Mucosa of gallbladder (tissue), 1 donor: ENCODE results near the gene KLK15. TPM values are rescaled to one million over a fixed set of nuclear protein-coding genes. Genes with fewer than 3 reads are reported as not detected.
A peak's percentile ranks its signal among the peaks of the same experiment; 100 is the strongest.
"Not testable (repeated sequence)": the region's sequence is repeated elsewhere in the genome, so short reads cannot be mapped to it uniquely, and the experiment has no call there.

Experiments
- DNase-seq: peaks from one replicate; pipeline ENCODE4 v3.0.0-alpha.2; 2020; ENCODE audit warnings: low spot score
- total RNA-seq: library from RNA; stranded (reverse); gene quantifications from one replicate; pipeline ENCODE4 v1.2.1, GENCODE V29; 2021
- donor health status: DM: no; HTN: no; CAD: no.

KLK15 gene
- total RNA-seq, 1 donor from 2014 or later, result not detected

GRCh38 chr19:50821248-50821612 is 12.1 kb downstream of the KLK15 start:
- DNase-seq, result no peak

DNA sequence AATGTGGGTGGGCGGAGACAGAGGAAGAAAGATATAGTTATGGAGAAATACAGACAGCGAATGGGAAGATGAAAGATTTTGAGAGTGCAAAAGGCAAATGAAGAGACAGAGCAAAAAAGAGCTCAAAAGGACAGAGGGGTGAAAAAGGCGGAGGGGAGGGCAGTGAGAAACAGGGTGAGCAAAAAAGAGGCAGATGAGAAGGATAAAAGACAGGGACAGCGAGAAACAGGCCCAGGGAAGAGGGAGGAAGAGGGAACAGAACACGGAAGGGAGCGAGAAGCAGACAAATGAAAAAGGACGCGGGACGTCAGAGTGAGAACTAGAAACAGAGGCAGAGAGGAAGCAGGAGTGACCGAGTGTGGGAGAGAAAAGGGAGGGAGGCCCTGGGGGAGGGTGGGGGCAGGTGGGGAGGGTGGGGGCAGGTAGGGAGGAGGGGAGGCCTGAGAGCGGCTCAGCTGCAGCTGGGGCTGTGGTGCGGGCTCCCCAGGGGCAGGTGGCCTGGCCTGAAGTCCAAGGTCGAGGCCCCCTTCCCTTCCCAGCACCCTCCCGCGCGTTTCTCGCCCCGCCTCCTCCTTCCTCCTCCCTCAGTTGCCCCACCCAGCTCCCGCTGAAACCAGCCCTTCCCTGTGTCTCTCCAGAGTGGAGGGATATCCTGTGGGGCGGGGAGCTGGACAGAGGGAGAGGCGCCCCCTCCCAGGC is 12.7 kb downstream of the KLK15 start:
- no peak for DNase-seq

GRCh38 chr19:50820086-50820485 is 13.3 kb downstream of the KLK15 start:
- no peak for DNase-seq

DNA sequence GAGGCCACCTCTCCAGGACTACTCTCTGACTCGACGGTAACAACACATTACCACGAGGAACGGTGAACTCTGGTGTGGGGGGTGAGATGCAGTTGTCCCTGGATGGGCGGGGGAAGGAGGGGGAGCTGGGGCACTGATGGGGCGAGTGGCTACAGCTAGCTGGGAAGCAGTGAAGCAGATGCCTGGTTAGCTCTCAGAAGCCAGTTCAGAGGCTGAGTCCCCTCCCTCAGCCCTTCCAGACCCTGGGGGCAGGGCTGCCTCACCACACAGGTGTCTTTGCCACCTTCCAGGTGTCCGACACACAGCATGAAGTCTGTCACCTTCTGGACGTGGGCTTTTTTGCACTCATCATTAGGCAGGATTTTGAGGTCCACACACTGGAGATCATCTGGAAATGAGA is 13.7 kb downstream of the KLK15 start:
- DNase-seq, result no peak

DNA sequence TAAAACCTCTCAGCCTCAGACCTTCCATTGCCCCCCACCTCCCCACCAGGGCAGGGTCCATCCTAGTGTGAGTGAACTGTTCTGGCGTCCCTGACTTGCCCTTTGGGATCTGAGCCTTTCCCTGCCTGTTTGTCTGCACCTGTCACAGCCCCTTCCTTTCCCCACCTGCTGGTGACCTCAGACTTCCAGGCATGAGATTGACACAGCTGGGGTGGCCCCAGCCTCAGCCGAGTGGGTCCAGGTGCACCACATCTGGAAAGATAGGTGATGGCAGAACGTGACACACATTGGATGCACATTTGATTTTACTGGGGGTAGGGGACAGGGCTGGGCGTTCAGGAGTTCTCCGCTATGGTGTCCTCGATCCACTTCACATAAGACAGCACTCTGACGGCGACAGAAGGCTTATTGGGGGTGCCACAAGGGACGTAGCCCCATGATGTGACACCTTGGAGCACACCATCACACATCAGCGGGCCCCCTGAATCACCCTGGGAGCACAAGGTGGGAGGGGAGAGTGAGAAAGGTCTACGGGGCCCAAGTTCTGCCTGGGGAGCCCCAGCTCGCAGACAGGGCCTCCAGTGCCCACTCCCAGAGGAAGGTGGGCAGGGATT is 14.4 kb downstream of the KLK15 start:
- no peak for DNase-seq

DNA sequence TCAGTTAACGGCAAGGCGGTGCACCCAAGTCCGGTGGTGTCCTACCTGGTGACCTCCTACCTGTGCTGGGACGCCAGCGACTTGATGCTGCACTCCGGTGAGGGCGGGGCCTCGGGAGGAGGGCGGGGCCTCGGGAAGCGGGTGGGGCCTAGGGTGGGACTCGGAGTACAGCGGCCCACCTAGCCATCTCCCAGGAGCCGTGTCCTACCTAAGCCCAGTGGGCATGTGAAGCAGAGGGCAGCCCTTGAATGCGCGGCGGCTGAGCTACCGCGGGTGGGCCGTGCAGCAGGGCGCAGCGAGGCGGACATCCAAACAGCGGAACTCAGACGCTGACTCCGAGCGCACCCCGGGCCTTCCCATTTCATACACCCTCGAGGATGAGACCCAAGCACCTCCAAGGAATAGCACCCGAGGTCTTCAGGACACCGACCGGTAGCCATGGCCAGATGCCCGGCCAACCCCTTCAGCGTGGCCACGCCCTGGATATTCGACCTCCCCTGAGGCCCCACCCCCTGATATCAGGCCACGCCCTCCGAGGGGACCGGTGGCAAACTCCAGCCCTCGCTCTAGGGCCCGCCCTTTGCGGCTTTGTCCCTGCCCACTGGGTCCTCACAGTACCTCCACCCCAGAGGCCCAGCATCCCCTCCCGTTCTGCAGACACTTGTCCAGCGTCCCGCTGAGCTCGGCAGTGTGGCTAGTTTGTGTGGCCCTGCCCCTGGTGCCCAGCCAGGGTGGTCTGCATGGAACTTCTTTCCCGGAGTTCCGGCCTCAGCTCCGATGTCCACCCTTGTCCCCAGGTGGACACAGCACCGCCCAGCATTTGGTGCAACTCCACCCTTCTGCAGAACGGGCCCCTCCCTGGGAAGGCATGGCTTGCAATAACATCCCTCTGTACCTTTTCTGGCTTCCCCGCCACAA is 15.2 kb downstream of the KLK15 start:
- peak; percentile 19 for DNase-seq

GRCh38 chr19:50815439-50815838 is 17.9 kb downstream of the KLK15 start:
- DNase-seq, result no peak

DNA sequence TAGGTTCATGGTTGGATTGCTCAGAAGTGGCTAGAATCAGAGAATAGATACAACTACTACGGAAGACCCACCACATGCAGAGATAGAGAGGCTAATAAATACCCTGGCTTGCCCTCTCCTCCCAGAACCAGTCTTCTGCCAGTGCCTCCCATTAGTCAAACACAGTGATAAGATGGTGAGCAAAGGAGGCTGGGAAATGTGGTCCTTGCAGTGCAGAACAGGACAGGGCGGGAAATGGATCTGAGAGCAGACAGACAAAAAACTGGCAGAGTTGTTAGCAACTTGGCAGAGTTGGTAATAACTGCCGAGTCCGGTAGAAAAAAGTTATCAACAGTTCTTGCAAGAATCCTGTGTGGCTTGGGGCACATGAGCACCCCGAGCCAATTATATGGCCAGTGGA is 18.5 kb downstream of the KLK15 start:
- DNase-seq, result no peak

- DNase-seq, result no peak
Observed at GRCh38 chr19:50812474-50812873, 20.9 kb downstream of the KLK15 start.

GRCh38 chr19:50811622-50812238 is 21.6 kb downstream of the KLK15 start:
- DNase-seq, result not testable (repeated sequence)

DNA sequence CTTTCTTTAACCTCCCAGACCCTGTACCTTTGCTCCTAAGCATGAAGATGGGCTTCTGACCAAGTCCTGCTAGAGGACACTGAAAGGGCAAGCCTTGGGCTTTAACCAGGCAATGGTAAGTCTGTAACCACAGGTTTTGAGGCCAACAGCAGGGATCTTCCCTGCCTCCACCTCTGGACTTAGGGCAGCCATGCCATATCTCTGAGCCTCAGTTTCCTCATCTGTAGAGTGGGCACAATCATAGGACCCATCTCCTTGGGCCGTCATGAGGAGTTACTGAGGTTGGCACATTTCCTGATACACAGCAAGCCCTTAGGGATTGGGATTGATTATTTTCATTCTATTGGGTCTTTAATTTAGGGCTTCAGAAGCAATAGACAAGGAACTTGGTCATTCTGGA is 24.5 kb downstream of the KLK15 start:
- DNase-seq, result no peak

DNA sequence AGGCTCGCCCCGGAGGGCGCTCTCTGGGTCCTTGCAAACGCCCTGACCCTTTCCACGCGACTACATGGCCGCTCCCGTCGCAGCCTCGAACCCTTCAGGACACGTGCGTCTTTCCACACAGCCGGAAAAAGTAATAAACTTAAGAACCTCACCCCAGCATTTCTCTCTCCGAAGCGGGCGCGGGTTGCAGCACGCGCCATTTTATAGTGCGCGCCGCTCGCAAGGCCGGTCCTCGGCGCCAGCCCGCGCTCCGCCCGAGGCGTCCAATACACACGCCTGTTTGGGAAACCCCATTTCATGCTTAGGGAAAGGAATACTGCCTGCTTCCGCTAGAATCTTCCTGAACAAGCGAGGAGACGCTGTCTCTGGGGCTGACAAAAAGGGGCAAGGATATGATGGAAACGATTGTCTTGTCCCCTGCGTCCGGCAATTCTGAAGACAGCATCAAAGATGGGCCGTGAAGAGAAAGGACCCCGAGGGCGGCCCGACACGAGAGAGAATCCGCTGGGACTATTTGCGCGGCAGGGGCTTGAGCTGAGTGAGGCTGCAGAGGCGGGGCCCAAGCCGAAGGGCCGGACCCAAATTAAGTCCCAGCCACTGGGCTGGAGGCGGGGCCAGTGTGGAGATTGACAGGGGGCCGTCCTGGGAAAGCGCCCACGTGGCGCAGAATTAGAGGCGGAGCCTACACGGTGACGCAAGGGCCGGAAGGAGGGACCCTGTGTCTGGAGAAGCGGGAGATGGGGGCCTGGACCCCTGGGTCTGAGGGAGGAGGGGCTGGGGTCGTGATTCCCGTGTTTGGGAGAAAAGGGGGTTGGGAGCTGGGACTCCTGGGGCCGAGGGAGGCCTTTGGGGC is 28.7 kb downstream of the KLK15 start:
- DNase-seq, result peak; percentile 99

- no peak for DNase-seq
Observed at GRCh38 chr19:50803633-50804419, 29.5 kb downstream of the KLK15 start.

DNA sequence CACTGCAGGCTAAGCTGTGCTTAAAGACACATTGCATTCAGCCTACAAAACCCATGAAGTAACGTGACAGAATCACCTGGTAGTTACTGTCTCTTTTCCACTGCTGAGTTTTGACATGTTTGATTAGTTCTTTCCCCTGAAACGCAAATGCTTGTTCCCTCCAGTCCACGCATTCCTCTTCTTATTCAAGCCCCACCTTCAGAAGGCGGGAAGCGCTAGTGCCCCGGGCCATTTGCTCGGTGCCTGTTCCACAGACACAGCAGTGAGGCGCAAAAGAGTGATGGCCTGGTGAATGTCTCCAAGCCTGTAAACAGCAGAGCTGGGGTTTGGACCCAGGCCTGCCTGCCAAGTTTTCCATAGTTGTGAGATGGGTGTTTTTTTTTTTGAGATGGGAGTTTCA is 32.3 kb downstream of the KLK15 start:
- DNase-seq, result no peak

- no peak for DNase-seq
Observed at GRCh38 chr19:50799547-50799851, 33.9 kb downstream of the KLK15 start.

- DNase-seq, result no peak
Observed at GRCh38 chr19:50798659-50799546, 34.5 kb downstream of the KLK15 start.

DNA sequence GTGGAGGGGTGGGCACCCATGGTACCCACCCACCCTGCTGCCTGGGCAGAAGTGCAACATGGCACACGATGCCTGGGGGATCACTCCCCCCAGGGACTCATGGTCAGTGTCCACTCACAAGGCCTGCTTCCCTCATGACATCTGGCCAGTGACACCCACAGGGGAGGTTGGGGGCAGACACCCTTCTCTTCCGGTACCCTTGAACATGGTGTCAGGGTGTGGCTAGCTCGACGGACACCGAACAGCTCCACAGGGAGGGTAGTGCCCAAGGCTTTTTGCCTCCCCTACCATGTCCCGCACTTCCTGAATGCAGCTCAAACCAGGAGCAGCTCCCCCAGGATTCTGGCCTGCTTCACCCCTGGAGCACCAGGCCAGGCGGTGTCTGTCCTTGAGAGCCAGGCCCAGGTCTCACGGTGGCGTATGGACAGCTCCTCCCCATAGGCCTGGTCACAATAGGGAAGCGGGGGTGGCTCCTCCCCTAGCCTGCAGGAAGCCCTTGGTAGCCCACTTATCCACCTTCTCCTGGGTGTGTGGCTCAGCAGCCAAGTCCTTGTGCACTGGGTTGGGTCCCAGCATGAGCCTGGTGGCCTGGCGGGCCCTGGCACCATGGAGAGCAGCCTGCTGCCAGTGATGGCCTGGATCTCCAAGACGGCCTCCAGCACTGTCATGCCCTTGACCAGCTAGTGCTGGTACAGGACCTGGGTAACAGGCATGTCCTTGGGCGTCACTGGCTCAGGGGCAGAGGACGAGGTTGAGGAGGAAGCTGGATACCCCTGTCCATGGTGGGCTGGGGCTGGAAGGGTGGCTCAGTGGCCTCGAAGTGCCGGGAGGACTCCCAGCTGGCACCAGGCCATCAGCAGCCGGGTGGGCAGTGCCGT is 35.4 kb downstream of the KLK15 start:
- no peak for DNase-seq

DNA sequence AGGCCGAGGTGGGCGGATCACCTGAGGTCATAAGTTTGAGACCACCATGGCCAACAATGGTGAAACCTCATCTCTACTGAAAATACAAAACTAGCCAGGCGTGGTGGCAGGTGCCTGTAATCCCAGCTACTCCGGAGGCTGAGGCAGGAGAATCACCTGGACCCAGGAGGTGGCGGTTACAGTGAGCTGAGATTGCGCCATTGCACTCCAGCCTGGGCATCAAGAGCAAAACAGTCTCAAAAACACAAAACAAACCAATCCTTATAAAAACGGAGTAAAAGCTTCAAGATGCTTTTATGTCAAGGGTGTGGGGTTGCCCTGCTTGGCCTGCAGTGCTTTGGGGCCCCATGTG is 36.0 kb downstream of the KLK15 start:
- no peak for DNase-seq
